ENCODE results near the gene PTGR3. TPM values are rescaled to one million over a fixed set of nuclear protein-coding genes. Genes with fewer than 3 reads are reported as not detected.

PTGR3 gene
- total and polyA plus RNA-seq, 2 of the 8 experiments (the other 6 are each of a cell fraction or from before 2014, with no cell fraction given), result 2.0 to 3.6 TPM

DNA sequence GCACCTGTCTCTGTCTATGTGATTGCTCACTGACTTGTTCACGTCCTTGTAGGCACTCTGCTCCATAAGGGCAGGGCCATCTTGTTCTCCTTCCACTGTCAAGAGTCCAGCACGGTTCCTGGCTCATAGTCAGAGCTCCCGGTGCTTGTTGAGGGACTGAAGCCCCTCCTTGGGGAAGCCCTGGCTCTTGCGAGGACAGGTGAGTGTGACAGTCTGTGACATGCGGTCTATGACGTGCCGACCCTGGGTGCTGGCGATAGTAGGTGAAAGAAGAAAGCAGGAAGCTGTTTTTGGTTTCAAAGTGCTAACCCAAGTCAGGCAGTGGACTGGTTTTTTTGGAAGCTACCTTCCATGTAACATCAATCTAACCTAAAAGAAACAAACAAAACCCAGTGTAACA, 20.5 kb upstream of the PTGR3 start:
- ChIA-PET POLR2A (ENCODE audit: partially characterized antibody) (no interaction called here), CTCF (ENCODE audit: partially characterized antibody) (interaction anchor here (1.3 to 1.5 kb wide), 2 partner anchors 8 to 9 kb away, joined by 3 read pairs; no protein-coding TSS in a partner anchor)
- Histone ChIP-seq H3K56ac (replicated peaks; ENCODE audit: insufficient read length, low read depth, low read length) (no peak overlapping the region), H4K8ac (ENCODE audit: extremely low read depth, insufficient read depth, low read length) (no peak overlapping the region), H3K9ac (replicated peaks in 1 of 4; ENCODE audit: extremely low read depth in 1 of 4, low read depth in 3 of 4, low read length in 3 of 4) (no peak overlapping the region), H3K27me3 (replicated peaks in 1 of 4; ENCODE audit: control insufficient read depth in 3 of 4, extremely low read depth in 1 of 4, insufficient read depth in 3 of 4, low read length in 3 of 4) (no peaks in the 10 kb centered on the region), H3K4me3 (ENCODE audit: extremely low read depth in 1 of 4, insufficient read depth in 2 of 4, low read depth in 3 of 4, low read length in 4 of 4) (no peak overlapping the region), H2BK120ac (replicated peaks; ENCODE audit: low read depth, low read length) (no peak overlapping the region), H2AFZ (ENCODE audit: low read length) (no peak overlapping the region), H4K5ac (ENCODE audit: insufficient read length, low read depth, low read length) (no peak overlapping the region), H3K18ac (ENCODE audit: extremely low read depth, low read length) (no peak overlapping the region), H3K23me2 (ENCODE audit: low read depth, low read length) (no peaks in the 10 kb centered on the region), H3K27ac (ENCODE audit: low read depth, low read length) (no peak overlapping the region), H3K4me2 (ENCODE audit: insufficient read depth in 1 of 2, low read depth in 2 of 2, low read length in 2 of 2) (no peak overlapping the region), H2BK20ac (ENCODE audit: low read length) (no peak overlapping the region), H3K36me3 (ENCODE audit: control insufficient read depth in 2 of 4, insufficient read depth in 4 of 4, low read length in 3 of 4) (no peaks in the 10 kb centered on the region), H3K4me1 (replicated peaks in 1 of 4; ENCODE audit: control insufficient read depth in 3 of 4, insufficient read depth in 4 of 4, low read length in 3 of 4) (no peaks in the 10 kb centered on the region), H4K91ac (replicated peaks; ENCODE audit: insufficient read length, low read length) (no peak overlapping the region), H3K79me1 (ENCODE audit: low read depth, low read length) (no peaks in the 10 kb centered on the region), H3K79me2 (ENCODE audit: control insufficient read depth in 1 of 2, insufficient read depth in 2 of 2, low read length in 2 of 2) (no peaks in the 10 kb centered on the region), H4K20me1 (replicated peaks in 1 of 2; ENCODE audit: control insufficient read depth in 1 of 2, insufficient read depth in 2 of 2, low read length in 2 of 2) (no peaks in the 10 kb centered on the region), H2BK5ac (ENCODE audit: low read depth, low read length) (no peak overlapping the region), H2BK12ac (ENCODE audit: low read depth, low read length) (no peak overlapping the region), H2AK5ac (ENCODE audit: low read depth, low read length) (no peak overlapping the region), H3K23ac (ENCODE audit: insufficient read length) (no peak overlapping the region), H3K9me3 (ENCODE audit: insufficient read depth in 2 of 2, low read depth in 1 of 2, low read length in 1 of 2) (no peaks in the 10 kb centered on the region), H3K14ac (ENCODE audit: insufficient read length) (no peak overlapping the region), H2BK15ac (ENCODE audit: low read length) (no peak overlapping the region), H3K4ac (replicated peaks; ENCODE audit: insufficient read length, low read depth, low read length) (no peak overlapping the region)
- FAIRE-seq (no peak), DNase-seq (ENCODE audit: low read depth in 1 of 2, low spot score in 2 of 2) (no peak)
- WGBS, 2 experiments (ENCODE audit: extremely low coverage in 1 of 2, insufficient coverage in 1 of 2, insufficient read length in 1 of 2, insufficient replicate concordance in 2 of 2, low coverage in 1 of 2, low lambda C conversion rate in 2 of 2, missing lambda C conversion rate in 1 of 2), result 92% methylated on average over 8 of the region's 8 CpGs; no CpG with 5 or more reads in 1 of the 2 experiments
- TF ChIP-seq RAD21 (IDR thresholded peaks at IDR 0.05 in 1 of 2, conservative IDR thresholded peaks at IDR 0.05 in 1 of 2; ENCODE audit: low read depth in 2 of 2, low read length in 2 of 2), result no peak
- TF ChIP-seq BRCA1 (IDR thresholded peaks at IDR 0.05; ENCODE audit: low read depth, low read length), result no peak
- TF ChIP-seq TCF12 (IDR thresholded peaks at IDR 0.05; ENCODE audit: low read depth, low read length), result no peak
- TF ChIP-seq RNF2 (IDR thresholded peaks at IDR 0.05; ENCODE audit: borderline replicate concordance, low read depth, low read length, missing control alignments, poor library complexity, severe bottlenecking), result no peak
- TF ChIP-seq SIX5 (IDR thresholded peaks at IDR 0.05; ENCODE audit: low read depth, low read length), result no peak
- TF ChIP-seq, protein P1, sequence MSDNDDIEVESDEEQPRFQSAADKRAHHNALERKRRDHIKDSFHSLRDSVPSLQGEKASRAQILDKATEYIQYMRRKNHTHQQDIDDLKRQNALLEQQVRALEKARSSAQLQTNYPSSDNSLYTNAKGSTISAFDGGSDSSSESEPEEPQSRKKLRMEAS (IDR thresholded peaks at IDR 0.05), result no peak
- no peak for TF ChIP-seq TAF1 (IDR thresholded peaks at IDR 0.05; ENCODE audit: low read depth, low read length)
- TF ChIP-seq ASH2L (IDR thresholded peaks at IDR 0.05; ENCODE audit: low read length), result no peak
- no peak for TF ChIP-seq CBX5 (IDR thresholded peaks at IDR 0.05; ENCODE audit: low read depth, low read length)
- TF ChIP-seq SP1 (IDR thresholded peaks at IDR 0.05; ENCODE audit: low read depth, low read length), result no peak

Measured in H1 (cell line).